HG02798 (cell line): ENCODE results near the gene BTBD9.

ENCODE experiments used
- ATAC-seq: cut with Tn5 transposase; IDR thresholded peaks from one replicate; pipeline ENCODE4 v1.9.1; 2021; ENCODE audit warnings: mild to moderate bottlenecking; ENCODE audit not compliant: unreplicated experiment, poor library complexity

The BTBD9 gene

GRCh38 chr6:38492031-38492430 lies 147.7 kb downstream of the BTBD9 start:
- ATAC-seq = no peak

- no peak for ATAC-seq
Measured at GRCh38 chr6:38489951-38490350, 149.8 kb downstream of the BTBD9 start.

GRCh38 chr6:38487423-38487822 lies 152.3 kb downstream of the BTBD9 start:
- no peak for ATAC-seq

- no peak for ATAC-seq
Measured at GRCh38 chr6:38485488-38485887, 154.2 kb downstream of the BTBD9 start.

GRCh38 chr6:38484656-38485055 lies 155.1 kb downstream of the BTBD9 start:
- no peak for ATAC-seq

GRCh38 chr6:38483526-38483925 lies 156.2 kb downstream of the BTBD9 start:
- peak; percentile 75 for ATAC-seq

- no peak for ATAC-seq
Measured at GRCh38 chr6:38482466-38482865, 157.3 kb downstream of the BTBD9 start.

GRCh38 chr6:38481851-38482250 lies 157.9 kb downstream of the BTBD9 start:
- no peak for ATAC-seq

- no peak for ATAC-seq
Measured at GRCh38 chr6:38481211-38481836, 158.4 kb downstream of the BTBD9 start.

GRCh38 chr6:38480036-38480435 lies 159.7 kb downstream of the BTBD9 start:
- no peak for ATAC-seq

- no peak for ATAC-seq
Measured at GRCh38 chr6:38479331-38479730, 160.4 kb downstream of the BTBD9 start.

- ATAC-seq = no peak
Measured at GRCh38 chr6:38477680-38478260, 162.0 kb downstream of the BTBD9 start.

GRCh38 chr6:38476888-38477287 lies 162.8 kb downstream of the BTBD9 start:
- ATAC-seq = no peak

- no peak for ATAC-seq
Measured at GRCh38 chr6:38476141-38476540, 163.6 kb downstream of the BTBD9 start.

GRCh38 chr6:38470548-38470947 lies 169.2 kb downstream of the BTBD9 start:
- no peak for ATAC-seq

- no peak for ATAC-seq
Measured at GRCh38 chr6:38467566-38467965, 172.2 kb downstream of the BTBD9 start.

- no peak for ATAC-seq
Measured at GRCh38 chr6:38460186-38460585, 179.5 kb downstream of the BTBD9 start.

GRCh38 chr6:38459291-38459690 lies 180.4 kb downstream of the BTBD9 start:
- ATAC-seq = no peak

- ATAC-seq = no peak
Measured at GRCh38 chr6:38453861-38454260, 185.9 kb downstream of the BTBD9 start.

- no peak for ATAC-seq
Measured at GRCh38 chr6:38452816-38453660, 186.7 kb downstream of the BTBD9 start.

- ATAC-seq = no peak
Measured at GRCh38 chr6:38450717-38451116, 189.0 kb downstream of the BTBD9 start.
